ENCODE results near the gene MED19. TPM values are rescaled to one million over a fixed set of nuclear protein-coding genes. Genes with fewer than 3 reads are reported as not detected.
"Not testable (repeated sequence)": the region's sequence is repeated elsewhere in the genome, so short reads cannot be mapped to it uniquely, and the experiment has no call there.

MED19 gene
- total RNA-seq, 1 experiment from 2014 or later, result 17.6 TPM

- peaks cover 21% of the 10 kb centered on the region; the same call in 1 of the 2 replicates for H3K79me2 ChIP-seq (ENCODE audit: insufficient read depth, low read length)
- no peak for DNase-seq
- no peak overlapping the region for H3K4me2 ChIP-seq (ENCODE audit: insufficient read depth, insufficient read length, low read length)
- H3K27ac Mint-ChIP-seq, result peak overlapping the region in 1 of 3 experiments; percentile 12; a peak in 1 of 7 replicates
- H3K4me1 ChIP-seq (ENCODE audit: insufficient read depth, low read length), result no peaks in the 10 kb centered on the region
- no peak overlapping the region for H3K9ac ChIP-seq (ENCODE audit: extremely low read depth, insufficient read length, low read length)
- H3K14ac ChIP-seq (ENCODE audit: insufficient read depth, low read length), result no peak overlapping the region
- H3K9me3 ChIP-seq (ENCODE audit: control insufficient read depth, low read depth, low read length), result no peaks in the 10 kb centered on the region
- H2AFZ ChIP-seq (ENCODE audit: low read length), result no peak overlapping the region
- no peak for TF ChIP-seq CTCF (conservative IDR thresholded peaks at IDR 0.05)
- WGBS (ENCODE audit: extremely low coverage, insufficient read length, low lambda C conversion rate), result no CpG with 5 or more reads among the region's 5 CpGs
- no peak overlapping the region for H3K27ac ChIP-seq (ENCODE audit: insufficient read length, low read depth, low read length)
- H3K56ac ChIP-seq (ENCODE audit: insufficient read length, low read depth, low read length), result no peak overlapping the region
- no peak overlapping the region for H2BK120ac ChIP-seq (ENCODE audit: low read depth, low read length, poor library complexity, severe bottlenecking)
- no peaks in the 10 kb centered on the region; a peak in 1 of 5 replicates for H3K9me3 Mint-ChIP-seq
- H3K4ac ChIP-seq (ENCODE audit: low read depth, low read length), result no peak overlapping the region
- H3K27me3 Mint-ChIP-seq (ENCODE audit: low read depth), result no peaks in the 10 kb centered on the region
- H3K4me1 Mint-ChIP-seq, result peaks cover 13 to 25% of the 10 kb centered on the region in 2 experiments
- H4K91ac ChIP-seq (ENCODE audit: insufficient read length, low read depth, low read length), result no peak overlapping the region
- no peak overlapping the region for H4K5ac ChIP-seq (ENCODE audit: insufficient read length, low read depth, low read length)
- no peaks in the 10 kb centered on the region for H3K27me3 ChIP-seq (ENCODE audit: insufficient read depth, low read length)
- no peak overlapping the region for H3T11ph ChIP-seq (ENCODE audit: low read length)
- no peak overlapping the region for H3K18ac ChIP-seq (ENCODE audit: insufficient read length, low read depth, low read length)
- H3K23me2 ChIP-seq (ENCODE audit: insufficient read length, low read depth, low read length, poor library complexity, severe bottlenecking), result no peaks in the 10 kb centered on the region
- H3K4me3 Mint-ChIP-seq, result peak overlapping the region in 1 of 2 experiments; percentile 32; a peak in 2 of 5 replicates
- H2AK5ac ChIP-seq (ENCODE audit: insufficient read length, low read length), result no peak overlapping the region
- no peak overlapping the region for H2BK20ac ChIP-seq (ENCODE audit: low read depth, low read length, poor library complexity, severe bottlenecking)
- H2BK5ac ChIP-seq (ENCODE audit: insufficient read length, low read length), result no peak overlapping the region
- no peaks in the 10 kb centered on the region for H4K20me1 ChIP-seq (ENCODE audit: control insufficient read depth, insufficient read depth, insufficient read length)
- H4K8ac ChIP-seq (replicated peaks; ENCODE audit: insufficient read length, low read depth, low read length), result no peak overlapping the region
- peaks cover 7 to 12% (median 11%) of the 10 kb centered on the region in 3 experiments for H3K36me3 Mint-ChIP-seq (ENCODE audit: insufficient read depth in 1 of 3, low read depth in 3 of 3)
- no peak overlapping the region for H3K23ac ChIP-seq (ENCODE audit: insufficient read length, low read depth, low read length)
- no peak overlapping the region for H2BK15ac ChIP-seq (ENCODE audit: low read depth, low read length)
- no peaks in the 10 kb centered on the region for H3K79me1 ChIP-seq (ENCODE audit: insufficient read depth, low read depth, low read length, poor library complexity, severe bottlenecking)
- no peak overlapping the region for H2BK12ac ChIP-seq (ENCODE audit: insufficient read length, low read depth, low read length)
Observed at GRCh38 chr11:57709802-57710367, 2.1 kb downstream of the MED19 start.

GRCh38 chr11:57705432-57705831 is 6.6 kb downstream of the MED19 start:
- not testable (repeated sequence) for H3K14ac ChIP-seq (ENCODE audit: insufficient read depth, low read length); DNase-seq; H3T11ph ChIP-seq (ENCODE audit: low read length); H3K56ac ChIP-seq (ENCODE audit: insufficient read length, low read depth, low read length); H3K9me3 Mint-ChIP-seq; H3K9ac ChIP-seq (ENCODE audit: extremely low read depth, insufficient read length, low read length); H3K23me2 ChIP-seq (ENCODE audit: insufficient read length, low read depth, low read length, poor library complexity, severe bottlenecking); H2BK15ac ChIP-seq (ENCODE audit: low read depth, low read length); H3K27me3 ChIP-seq (ENCODE audit: insufficient read depth, low read length); H4K8ac ChIP-seq (replicated peaks; ENCODE audit: insufficient read length, low read depth, low read length); H3K79me2 ChIP-seq (ENCODE audit: insufficient read depth, low read length); H2BK120ac ChIP-seq (ENCODE audit: low read depth, low read length, poor library complexity, severe bottlenecking); H3K4me1 ChIP-seq (ENCODE audit: insufficient read depth, low read length); H3K9me3 ChIP-seq (ENCODE audit: control insufficient read depth, low read depth, low read length); H4K5ac ChIP-seq (ENCODE audit: insufficient read length, low read depth, low read length); H2AFZ ChIP-seq (ENCODE audit: low read length); H2AK5ac ChIP-seq (ENCODE audit: insufficient read length, low read length); H3K79me1 ChIP-seq (ENCODE audit: insufficient read depth, low read depth, low read length, poor library complexity, severe bottlenecking); H2BK12ac ChIP-seq (ENCODE audit: insufficient read length, low read depth, low read length); H2BK5ac ChIP-seq (ENCODE audit: insufficient read length, low read length); H3K4me3 Mint-ChIP-seq; H3K4me1 Mint-ChIP-seq; H3K23ac ChIP-seq (ENCODE audit: insufficient read length, low read depth, low read length); H4K91ac ChIP-seq (ENCODE audit: insufficient read length, low read depth, low read length); H2BK20ac ChIP-seq (ENCODE audit: low read depth, low read length, poor library complexity, severe bottlenecking); H3K27me3 Mint-ChIP-seq (ENCODE audit: low read depth); H3K4me2 ChIP-seq (ENCODE audit: insufficient read depth, insufficient read length, low read length); H4K20me1 ChIP-seq (ENCODE audit: control insufficient read depth, insufficient read depth, insufficient read length); H3K18ac ChIP-seq (ENCODE audit: insufficient read length, low read depth, low read length); H3K4ac ChIP-seq (ENCODE audit: low read depth, low read length); H3K27ac ChIP-seq (ENCODE audit: insufficient read length, low read depth, low read length)
- H3K36me3 Mint-ChIP-seq (ENCODE audit: insufficient read depth in 1 of 3, low read depth in 3 of 3), result peaks cover 13 to 45% (median 27%) of the 10 kb centered on the region in 3 experiments; a peak in 6 of 7 replicates
- WGBS (ENCODE audit: extremely low coverage, insufficient read length, low lambda C conversion rate), result no CpG with 5 or more reads among the region's 8 CpGs
- peak overlapping the region in 1 of 3 experiments; percentile 72; a peak in 1 of 7 replicates for H3K27ac Mint-ChIP-seq
